HCT116 (cell line): Measurements from ENCODE around the gene BRPF3. TPM values are rescaled to one million over a fixed set of nuclear protein-coding genes. Genes with fewer than 3 reads are reported as not detected.

Experiments used
- ATAC-seq: fragments of 200-7000 bp; cut with Tn5 transposase; 2 replicates; pipeline ENCODE4 v1.9.1; 2020; ENCODE audit warnings: mild to moderate bottlenecking, moderate library complexity
- BruUV-seq: library from RNA; stranded (reverse); fragments of 400-500 nt; replicated peaks from 2 replicates; lab custom pipeline; 2021; lab: Mats Ljungman, UMichigan
- CTCF ChIA-PET: fragments of 300-600 bp; sonication (Branson Sonifier 250); formaldehyde crosslinking; loops from one replicate; lab custom pipeline; 2021; ENCODE audit warnings: antibody characterized with exemption; lab: Charles Lee
- POLR2A ChIA-PET: fragments of 300-600, 350-600 bp; sonication (Branson Sonifier 250); formaldehyde crosslinking; loops from one replicate; lab custom pipeline; 2021; ENCODE audit warnings: antibody characterized with exemption; lab: Charles Lee
- RAD21 ChIA-PET, 2 experiments: fragments of 300-600 bp; sonication (Branson Sonifier 250); formaldehyde crosslinking; loops; one replicate each; lab custom pipeline; 2023; ENCODE audit warnings: low total read pairs in 2 of 2; ENCODE audit not compliant: uncharacterized antibody in 2 of 2, unreplicated experiment in 2 of 2, low non-redundant PET in 1 of 2; lab: Charles Lee
- DNase-seq: peaks from one replicate; pipeline ENCODE4 v3.0.0-alpha.2; 2010; ENCODE audit warnings: low read depth, low spot score
- H2AFZ ChIP-seq: fragments of 200-600 bp; shearing (Covaris generic), sonication (generic); 2 replicates; pipeline ENCODE4 v1.6.1; 2017; ENCODE audit warnings: low read depth, mixed run types, mixed read lengths, antibody characterized with exemption, low read length; ENCODE audit not compliant: poor library complexity, severe bottlenecking
- H3K27ac ChIP-seq: 2 replicates; pipeline ENCODE4 v1.5.1; 2012; ENCODE audit warnings: low read depth, low read length
- H3K27me3 ChIP-seq: fragments of 200-600 bp; sonication (generic); 2 replicates; pipeline ENCODE4 v1.6.1; 2016; ENCODE audit warnings: mixed run types, low read length, mixed read lengths; ENCODE audit not compliant: insufficient read depth
- H3K36me3 ChIP-seq, 2 experiments: fragments of 200-500 bp in 1 of 2; fragments of 200-600 bp in 1 of 2; sonication (Bioruptor generic) in 1 of 2; sonication (generic) in 1 of 2; 2 replicates each; pipeline versions ENCODE4 v1.5.1 to v1.6.1; 2014 to 2016; ENCODE audit warnings: low read length in 2 of 2, inconsistent platforms in 1 of 2, mixed read lengths in 1 of 2, mixed run types in 1 of 2; ENCODE audit not compliant: insufficient read depth in 2 of 2, control insufficient read depth in 1 of 2
- H3K4me1 ChIP-seq, 2 experiments: fragments of 200-600 bp in 1 of 2; sonication (generic) in 1 of 2; 2 replicates each; pipeline versions ENCODE4 v1.5.1 to v1.6.1; 2012 to 2017; ENCODE audit warnings: low read length in 2 of 2, inconsistent platforms in 1 of 2, mild to moderate bottlenecking in 1 of 2, mixed read lengths in 1 of 2, mixed run types in 1 of 2, moderate library complexity in 1 of 2; ENCODE audit not compliant: insufficient read depth in 2 of 2, control insufficient read depth in 1 of 2
- H3K4me2 ChIP-seq: fragments of 200-600 bp; sonication (generic); 2 replicates; pipeline ENCODE4 v1.6.1; 2017; ENCODE audit warnings: mixed run types, low read length, mixed read lengths
- H3K4me3 ChIP-seq, 2 experiments: fragments of 200-600 bp in 1 of 2; sonication (generic) in 1 of 2; replicated peaks in 1 of 2; 2 replicates each; pipeline ENCODE4 v1.5.1; 2011 to 2016; ENCODE audit warnings: low read length in 2 of 2, control low read depth in 1 of 2, low read depth in 1 of 2, mild to moderate bottlenecking in 1 of 2, mixed read lengths in 1 of 2, mixed run types in 1 of 2
- H3K79me2 ChIP-seq: fragments of 200-600 bp; sonication (generic); 2 replicates; pipeline ENCODE4 v1.6.1; 2017; ENCODE audit warnings: mild to moderate bottlenecking, mixed run types, low read length, moderate library complexity, mixed read lengths; ENCODE audit not compliant: insufficient read depth
- H3K9ac ChIP-seq: fragments of 200-600 bp; sonication (generic); 2 replicates; pipeline ENCODE4 v1.6.1; 2016; ENCODE audit warnings: low read length, mixed read lengths
- H3K9me2 ChIP-seq: fragments of 200-600 bp; sonication (generic), shearing (Covaris generic); 2 replicates; pipeline ENCODE4 v1.6.1; 2017; ENCODE audit warnings: mixed run types, mild to moderate bottlenecking, moderate library complexity; ENCODE audit not compliant: insufficient read depth
- H3K9me3 ChIP-seq, 2 experiments: fragments of 200-500 bp in 1 of 2; fragments of 200-600 bp in 1 of 2; sonication (Bioruptor generic) in 1 of 2; sonication (generic) in 1 of 2; 2 replicates each; pipeline ENCODE4 v1.6.1; 2014 to 2017; ENCODE audit warnings: low read length in 2 of 2, mixed read lengths in 2 of 2, inconsistent platforms in 1 of 2, low read depth in 1 of 2, mild to moderate bottlenecking in 1 of 2, mixed run types in 1 of 2, moderate library complexity in 1 of 2; ENCODE audit not compliant: control insufficient read depth in 1 of 2, insufficient read depth in 1 of 2
- H4K20me1 ChIP-seq: fragments of 200-600 bp; sonication (generic), shearing (Covaris generic); 2 replicates; pipeline ENCODE4 v1.6.1; 2017; ENCODE audit warnings: mixed run types, mild to moderate bottlenecking, moderate library complexity; ENCODE audit not compliant: insufficient read depth
- CBX3 ChIP-seq: IDR thresholded peaks from 2 replicates; pipeline ENCODE4 v1.6.1; 2012; ENCODE audit warnings: low read depth
- CEBPB ChIP-seq: IDR thresholded peaks from 2 replicates; pipeline ENCODE4 v1.6.1; 2012; ENCODE audit warnings: low read depth
- EZH2 ChIP-seq: fragments of 200-600 bp; sonication (generic); IDR thresholded peaks from 2 replicates; pipeline ENCODE4 v1.6.1; 2017; ENCODE audit warnings: antibody characterized with exemption, mixed run types
- EZH2phosphoT487 ChIP-seq: fragments of 200-600 bp; IDR thresholded peaks from 2 replicates; pipeline ENCODE4 v1.6.1; 2018; ENCODE audit warnings: antibody characterized with exemption, borderline replicate concordance
- FOSL1 ChIP-seq: IDR thresholded peaks from 2 replicates; pipeline ENCODE4 v1.6.1; 2012; ENCODE audit warnings: low read depth
- POLR2AphosphoS5 ChIP-seq: IDR thresholded peaks from 2 replicates; pipeline ENCODE4 v1.6.1; 2011; ENCODE audit warnings: mild to moderate bottlenecking, low read depth, low read length, moderate library complexity
- SP1 ChIP-seq: IDR thresholded peaks from 2 replicates; pipeline ENCODE4 v1.6.1; 2012; ENCODE audit warnings: low read depth
- TCF7L2 ChIP-seq: IDR thresholded peaks from 2 replicates; pipeline ENCODE4 v1.7.0; 2011; ENCODE audit warnings: borderline replicate concordance, inconsistent platforms; ENCODE audit not compliant: insufficient read depth, insufficient read length; ENCODE audit errors: extremely low read depth
- ZFX ChIP-seq: fragments of 450-650 bp; IDR thresholded peaks from 2 replicates; pipeline ENCODE4 v1.6.1; 2017
- ZNF274 ChIP-seq: fragments of 200-500 bp; sonication (Bioruptor generic); IDR thresholded peaks from 2 replicates; pipeline ENCODE4 v1.6.1; 2014; ENCODE audit warnings: mild to moderate bottlenecking, low read depth, low read length, inconsistent platforms
- intact Hi-C: fragments of 100-400 bp; cut with micrococcal nuclease; formaldehyde crosslinking; loops from 2 replicates; pipeline ENCODE4 v1.10.0; 2022
- total RNA-seq: library from RNA; stranded (reverse); gene quantifications from one replicate; pipeline ENCODE4 v1.2.1, GENCODE V29; 2021; ENCODE audit not compliant: unreplicated experiment
- TF ChIP-seq, protein P1 (sequence below), 3 experiments: fragments of 200-600 bp in 1 of 3; sonication (generic) in 1 of 3; IDR thresholded peaks in 2 of 3; conservative IDR thresholded peaks in 1 of 3; 2 replicates each; pipeline ENCODE4 v1.5.1; 2012 to 2017; ENCODE audit warnings: low read depth in 2 of 3, low read length in 2 of 3, antibody characterized with exemption in 1 of 3, borderline replicate concordance in 1 of 3, control low read depth in 1 of 3, mild to moderate bottlenecking in 1 of 3, mixed read lengths in 1 of 3, mixed run types in 1 of 3, moderate library complexity in 1 of 3; ENCODE audit not compliant: insufficient read depth in 1 of 3
- TF ChIP-seq, protein P2 (sequence below): IDR thresholded peaks from 2 replicates; pipeline ENCODE4 v1.6.1; 2012

Gene BRPF3
- total RNA-seq, 1 experiment from 2014 or later: 20.3 TPM

DNA sequence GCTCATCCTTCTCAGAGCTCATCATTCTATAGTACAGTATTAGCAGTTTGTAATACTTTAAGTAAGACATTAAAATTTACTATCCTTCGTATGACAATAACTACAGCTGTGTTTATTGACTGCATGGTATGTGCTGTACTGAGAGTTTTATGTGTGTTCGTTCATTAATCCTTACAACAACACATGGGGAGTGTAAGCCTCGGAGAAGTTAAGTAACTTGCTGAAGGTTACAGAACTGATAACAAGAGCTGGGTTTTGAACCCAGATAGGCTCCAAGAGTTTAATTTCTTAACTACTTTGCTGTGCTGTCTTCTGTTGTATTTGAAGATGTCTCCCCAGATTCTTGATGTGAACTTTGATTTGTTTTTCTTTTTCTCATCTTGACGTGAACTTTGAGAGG, 23.7 kb downstream of the BRPF3 start:
- intact Hi-C loops: no loop called here
- H3K36me3 ChIP-seq: peaks cover 21 to 25% of the 10 kb centered on the region in 2 experiments; a peak in 3 of 4 replicates
- TF ChIP-seq ZNF274: no peak
- TF ChIP-seq EZH2phosphoT487: no peak
- TF ChIP-seq, all 23 proteins: peak for 0

DNA sequence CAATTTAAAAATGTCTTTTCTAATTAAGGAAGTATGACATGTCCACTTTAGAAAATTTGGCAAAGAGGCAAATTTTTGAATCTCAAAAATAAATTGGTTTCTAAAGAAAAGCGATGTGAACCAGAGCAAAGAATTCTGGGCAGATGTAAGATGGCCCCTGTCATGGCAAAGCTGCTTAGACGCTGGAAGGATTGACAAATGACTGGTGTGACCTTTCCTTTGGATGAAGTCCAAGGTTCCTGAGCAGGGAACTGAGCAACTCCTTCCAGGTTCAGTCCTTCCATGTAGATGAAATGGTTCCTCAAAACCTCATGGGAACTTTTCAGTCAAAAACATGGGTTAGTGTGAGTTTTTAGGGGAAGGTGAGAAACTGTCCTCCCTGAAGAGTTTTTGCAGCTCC, 25.1 kb downstream of the BRPF3 start:
- no peak overlapping the region for H3K9ac ChIP-seq
- no TSS peak for BruUV-seq
- H3K4me1 ChIP-seq: no peaks in the 10 kb centered on the region
- no peak overlapping the region for H3K4me2 ChIP-seq
- H3K4me3 ChIP-seq: no peak overlapping the region
- H3K27me3 ChIP-seq: no peaks in the 10 kb centered on the region
- no peaks in the 10 kb centered on the region for H3K9me3 ChIP-seq
- no peaks in the 10 kb centered on the region for H3K9me2 ChIP-seq
- ChIA-PET RAD21 (no interaction called here), CTCF (no interaction called here), POLR2A (no interaction called here)
- no peak overlapping the region for H3K27ac ChIP-seq
- no peak overlapping the region for H2AFZ ChIP-seq
- H4K20me1 ChIP-seq: no peaks in the 10 kb centered on the region
- no peak for DNase-seq
- peaks cover 24 to 28% of the 10 kb centered on the region in 2 experiments; a peak in 3 of 4 replicates for H3K36me3 ChIP-seq
- no peak for TF ChIP-seq ZFX
- no peak for TF ChIP-seq SP1
- TF ChIP-seq CBX3: no peak
- no peak for TF ChIP-seq TCF7L2
- no peak for TF ChIP-seq POLR2AphosphoS5
- TF ChIP-seq, protein P1, sequence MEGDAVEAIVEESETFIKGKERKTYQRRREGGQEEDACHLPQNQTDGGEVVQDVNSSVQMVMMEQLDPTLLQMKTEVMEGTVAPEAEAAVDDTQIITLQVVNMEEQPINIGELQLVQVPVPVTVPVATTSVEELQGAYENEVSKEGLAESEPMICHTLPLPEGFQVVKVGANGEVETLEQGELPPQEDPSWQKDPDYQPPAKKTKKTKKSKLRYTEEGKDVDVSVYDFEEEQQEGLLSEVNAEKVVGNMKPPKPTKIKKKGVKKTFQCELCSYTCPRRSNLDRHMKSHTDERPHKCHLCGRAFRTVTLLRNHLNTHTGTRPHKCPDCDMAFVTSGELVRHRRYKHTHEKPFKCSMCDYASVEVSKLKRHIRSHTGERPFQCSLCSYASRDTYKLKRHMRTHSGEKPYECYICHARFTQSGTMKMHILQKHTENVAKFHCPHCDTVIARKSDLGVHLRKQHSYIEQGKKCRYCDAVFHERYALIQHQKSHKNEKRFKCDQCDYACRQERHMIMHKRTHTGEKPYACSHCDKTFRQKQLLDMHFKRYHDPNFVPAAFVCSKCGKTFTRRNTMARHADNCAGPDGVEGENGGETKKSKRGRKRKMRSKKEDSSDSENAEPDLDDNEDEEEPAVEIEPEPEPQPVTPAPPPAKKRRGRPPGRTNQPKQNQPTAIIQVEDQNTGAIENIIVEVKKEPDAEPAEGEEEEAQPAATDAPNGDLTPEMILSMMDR (IDR thresholded peaks at IDR 0.05 in 2 of 3, conservative IDR thresholded peaks at IDR 0.05 in 1 of 3; ENCODE audit: borderline replicate concordance in 1 of 3, insufficient read depth in 1 of 3, low read depth in 2 of 3, low read length in 2 of 3): no peak
- TF ChIP-seq FOSL1: no peak
- TF ChIP-seq CEBPB: no peak
- TF ChIP-seq, protein P2, sequence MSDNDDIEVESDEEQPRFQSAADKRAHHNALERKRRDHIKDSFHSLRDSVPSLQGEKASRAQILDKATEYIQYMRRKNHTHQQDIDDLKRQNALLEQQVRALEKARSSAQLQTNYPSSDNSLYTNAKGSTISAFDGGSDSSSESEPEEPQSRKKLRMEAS: no peak
- TF ChIP-seq EZH2phosphoT487: no peak
- no peak for TF ChIP-seq EZH2
- no peak for ATAC-seq
- H3K79me2 ChIP-seq: no peaks in the 10 kb centered on the region
- intact Hi-C loops: no loop called here

More for the DNA sequence above, 23.7 kb downstream of the BRPF3 start:
- ChIA-PET CTCF (interaction anchor here (0.5 kb wide), 1 partner anchor 905 kb away, joined by 3 read pairs; no protein-coding TSS in a partner anchor), RAD21 (no interaction called here), POLR2A (no interaction called here)
- Histone ChIP-seq H3K9me3 (no peaks in the 10 kb centered on the region), H3K9me2 (no peaks in the 10 kb centered on the region), H3K27ac (no peak overlapping the region), H4K20me1 (no peaks in the 10 kb centered on the region), H3K4me3 (no peak overlapping the region), H3K4me2 (no peak overlapping the region), H3K9ac (no peak overlapping the region), H3K4me1 (peaks cover 0 to 4% of the 10 kb centered on the region in 2 experiments; a peak in 1 of 4 replicates), H3K27me3 (no peaks in the 10 kb centered on the region), H2AFZ (no peak overlapping the region), H3K79me2 (no peaks in the 10 kb centered on the region)
- no peak for DNase-seq
- BruUV-seq: no TSS peak
- ATAC-seq: no peak
